Lung microvascular endothelial cell (primary cell): Measurements from ENCODE around the gene FCHSD2. TPM values are rescaled to one million over a fixed set of nuclear protein-coding genes. Genes with fewer than 3 reads are reported as not detected.
"Not testable (repeated sequence)": the region's sequence is repeated elsewhere in the genome, so short reads cannot be mapped to it uniquely, and the experiment has no call there.

Experiments used
- DNase-seq, 2 donors: peaks; one replicate each; pipeline versions ENCODE4 v3.0.0 to v3.0.0-alpha.2; 2010; ENCODE audit warnings: low read depth in 2 of 2
- total RNA-seq: library from RNA; depleted of rRNA; stranded (reverse); fragments of >200 nt; gene quantifications from 2 replicates; pipeline ENCODE4 v1.2.1, GENCODE V29; 2014

The FCHSD2 gene
- total RNA-seq, 1 donor from 2014 or later: 15.9 TPM

- DNase-seq: no peak
Observed at GRCh38 chr11:72842653-72843330, 299.3 kb downstream of the FCHSD2 start.

- DNase-seq: no peak
Observed at GRCh38 chr11:72842126-72842525, 300.0 kb downstream of the FCHSD2 start.

- no peak for DNase-seq
Observed at GRCh38 chr11:72841397-72841796, 300.7 kb downstream of the FCHSD2 start.

- DNase-seq: no peak
Observed at GRCh38 chr11:72840780-72841179, 301.3 kb downstream of the FCHSD2 start.

GRCh38 chr11:72838691-72839305 lies 303.3 kb downstream of the FCHSD2 start:
- peak in 1 of 2 donors; percentile 37 for DNase-seq

- peak; percentile 27 to 51 for DNase-seq
Observed at GRCh38 chr11:72836111-72836510, 306.0 kb downstream of the FCHSD2 start.

GRCh38 chr11:72834905-72835304 lies 307.2 kb downstream of the FCHSD2 start:
- DNase-seq: peak in 1 of 2 donors; percentile 21

GRCh38 chr11:72833811-72834493 lies 308.2 kb downstream of the FCHSD2 start:
- DNase-seq: no peak

GRCh38 chr11:72833083-72833733 lies 308.9 kb downstream of the FCHSD2 start:
- DNase-seq: no peak

GRCh38 chr11:72832301-72833082 lies 309.6 kb downstream of the FCHSD2 start:
- DNase-seq: no peak

- DNase-seq: peak; percentile 81 to 88
Observed at GRCh38 chr11:72831521-72832300, 310.4 kb downstream of the FCHSD2 start.

- DNase-seq: no peak
Observed at GRCh38 chr11:72829884-72830533, 312.1 kb downstream of the FCHSD2 start.

GRCh38 chr11:72829178-72829577 lies 312.9 kb downstream of the FCHSD2 start:
- DNase-seq: no peak

GRCh38 chr11:72828692-72829101 lies 313.4 kb downstream of the FCHSD2 start:
- no peak for DNase-seq

GRCh38 chr11:72828081-72828567 lies 314.0 kb downstream of the FCHSD2 start:
- DNase-seq: peak; percentile 23 to 77

- not testable (repeated sequence) for DNase-seq
Observed at GRCh38 chr11:72827656-72828055, 314.5 kb downstream of the FCHSD2 start.

GRCh38 chr11:72826942-72827480 lies 315.1 kb downstream of the FCHSD2 start:
- DNase-seq: no peak

- no peak for DNase-seq
Observed at GRCh38 chr11:72826191-72826941, 315.8 kb downstream of the FCHSD2 start.

GRCh38 chr11:72825661-72826060 lies 316.5 kb downstream of the FCHSD2 start:
- DNase-seq: no peak
